A673 (cell line): Measurements from ENCODE around the gene FCHSD2.

Experiments
- EZH2 ChIP-seq: fragments of 200-600 bp; sonication (generic); IDR thresholded peaks from 2 replicates; pipeline ENCODE4 v1.6.1; 2017; ENCODE audit warnings: borderline replicate concordance, low read depth, mild to moderate bottlenecking, mixed read lengths, antibody characterized with exemption, low read length; ENCODE audit not compliant: poor library complexity, severe bottlenecking
- TF ChIP-seq, protein P1 (sequence below): fragments of 300-800, 200-600 bp; sonication (generic); conservative IDR thresholded peaks from 2 replicates; pipeline ENCODE4 v1.5.1; 2017; ENCODE audit warnings: low read depth, mild to moderate bottlenecking, antibody characterized with exemption, low read length, moderate library complexity, mixed read lengths

GRCh38 chr11:72885749-72886609, 256.1 kb downstream of the FCHSD2 start:
- TF ChIP-seq, protein P1, sequence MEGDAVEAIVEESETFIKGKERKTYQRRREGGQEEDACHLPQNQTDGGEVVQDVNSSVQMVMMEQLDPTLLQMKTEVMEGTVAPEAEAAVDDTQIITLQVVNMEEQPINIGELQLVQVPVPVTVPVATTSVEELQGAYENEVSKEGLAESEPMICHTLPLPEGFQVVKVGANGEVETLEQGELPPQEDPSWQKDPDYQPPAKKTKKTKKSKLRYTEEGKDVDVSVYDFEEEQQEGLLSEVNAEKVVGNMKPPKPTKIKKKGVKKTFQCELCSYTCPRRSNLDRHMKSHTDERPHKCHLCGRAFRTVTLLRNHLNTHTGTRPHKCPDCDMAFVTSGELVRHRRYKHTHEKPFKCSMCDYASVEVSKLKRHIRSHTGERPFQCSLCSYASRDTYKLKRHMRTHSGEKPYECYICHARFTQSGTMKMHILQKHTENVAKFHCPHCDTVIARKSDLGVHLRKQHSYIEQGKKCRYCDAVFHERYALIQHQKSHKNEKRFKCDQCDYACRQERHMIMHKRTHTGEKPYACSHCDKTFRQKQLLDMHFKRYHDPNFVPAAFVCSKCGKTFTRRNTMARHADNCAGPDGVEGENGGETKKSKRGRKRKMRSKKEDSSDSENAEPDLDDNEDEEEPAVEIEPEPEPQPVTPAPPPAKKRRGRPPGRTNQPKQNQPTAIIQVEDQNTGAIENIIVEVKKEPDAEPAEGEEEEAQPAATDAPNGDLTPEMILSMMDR, result no peak
- TF ChIP-seq EZH2, result no peak
